ENCODE results near the gene YAP1. TPM values are rescaled to one million over a fixed set of nuclear protein-coding genes. Genes with fewer than 3 reads are reported as not detected.

YAP1 gene
- total and polyA plus RNA-seq, 2 experiments from 2014 or later: 20.6 to 111 TPM

GRCh38 chr11:102266099-102266498, 155.9 kb downstream of the YAP1 start:
- no peaks in the 10 kb centered on the region for H3K27me3 ChIP-seq
- no peaks in the 10 kb centered on the region for H3K9me2 ChIP-seq (replicated peaks; ENCODE audit: insufficient read depth)
- H4K20me1 ChIP-seq (ENCODE audit: insufficient read depth, poor library complexity, severe bottlenecking): no peaks in the 10 kb centered on the region
- TF ChIP-seq CTCF (IDR thresholded peaks at IDR 0.05; ENCODE audit: poor library complexity) (no peak), EZH2phosphoT487 (IDR thresholded peaks at IDR 0.05; ENCODE audit: low read depth, severe bottlenecking, unreplicated experiment) (no peak), EZH2 (IDR thresholded peaks at IDR 0.05; ENCODE audit: borderline replicate concordance) (no peak)
- no peak overlapping the region for H2AFZ ChIP-seq
- H3K4me3 ChIP-seq: no peak overlapping the region
- 74% methylated on average over 1 of the region's 1 CpG for WGBS (ENCODE audit: low lambda C conversion rate, missing lambda C conversion rate)
- no peak overlapping the region for H3K27ac ChIP-seq
- no peaks in the 10 kb centered on the region for H3K36me3 ChIP-seq (replicated peaks; ENCODE audit: insufficient read depth, low read depth)
- no peaks in the 10 kb centered on the region for H3K9me3 ChIP-seq (ENCODE audit: low read depth)
- H3K4me2 ChIP-seq: no peak overlapping the region
- peaks cover 18% of the 10 kb centered on the region for H3K4me1 ChIP-seq (ENCODE audit: insufficient read depth)
- no peaks in the 10 kb centered on the region for H3K79me2 ChIP-seq
- no peak for DNase-seq (ENCODE audit: low spot score)

GRCh38 chr11:102267609-102268008, 157.4 kb downstream of the YAP1 start:
- Histone ChIP-seq H3K27me3 (no peaks in the 10 kb centered on the region), H3K9me2 (replicated peaks; ENCODE audit: insufficient read depth) (no peaks in the 10 kb centered on the region), H3K36me3 (replicated peaks; ENCODE audit: insufficient read depth, low read depth) (no peaks in the 10 kb centered on the region), H3K79me2 (no peaks in the 10 kb centered on the region), H3K4me1 (ENCODE audit: insufficient read depth) (peaks cover 18% of the 10 kb centered on the region), H3K27ac (peak overlapping the region; percentile 60), H3K4me3 (no peak overlapping the region), H3K9me3 (ENCODE audit: low read depth) (no peaks in the 10 kb centered on the region), H3K4me2 (peak overlapping the region; percentile 67), H2AFZ (peak overlapping the region; percentile 46), H4K20me1 (ENCODE audit: insufficient read depth, poor library complexity, severe bottlenecking) (no peaks in the 10 kb centered on the region)
- WGBS (ENCODE audit: low lambda C conversion rate, missing lambda C conversion rate): 34% methylated on average over 5 of the region's 5 CpGs
- peak; percentile 51 for DNase-seq (ENCODE audit: low spot score)
- no peak for TF ChIP-seq EZH2 (IDR thresholded peaks at IDR 0.05; ENCODE audit: borderline replicate concordance)
- TF ChIP-seq CTCF (IDR thresholded peaks at IDR 0.05; ENCODE audit: poor library complexity): no peak
- no peak for TF ChIP-seq EZH2phosphoT487 (IDR thresholded peaks at IDR 0.05; ENCODE audit: low read depth, severe bottlenecking, unreplicated experiment)

- no peaks in the 10 kb centered on the region for H3K9me3 ChIP-seq (ENCODE audit: low read depth)
- TF ChIP-seq EZH2phosphoT487 (IDR thresholded peaks at IDR 0.05; ENCODE audit: low read depth, severe bottlenecking, unreplicated experiment): no peak
- TF ChIP-seq CTCF (IDR thresholded peaks at IDR 0.05; ENCODE audit: poor library complexity): peak; percentile 52
- no peak for TF ChIP-seq EZH2 (IDR thresholded peaks at IDR 0.05; ENCODE audit: borderline replicate concordance)
- no peaks in the 10 kb centered on the region for H4K20me1 ChIP-seq (ENCODE audit: insufficient read depth, poor library complexity, severe bottlenecking)
- no peak overlapping the region for H3K4me3 ChIP-seq
- no peaks in the 10 kb centered on the region for H3K79me2 ChIP-seq
- H3K27me3 ChIP-seq: no peaks in the 10 kb centered on the region
- no peaks in the 10 kb centered on the region for H3K36me3 ChIP-seq (replicated peaks; ENCODE audit: insufficient read depth, low read depth)
- H3K27ac ChIP-seq: peak overlapping the region; percentile 60
- 29% methylated on average over 37 of the region's 39 CpGs for WGBS (ENCODE audit: low lambda C conversion rate, missing lambda C conversion rate)
- H3K4me2 ChIP-seq: peak overlapping the region; percentile 67
- peak; percentile 95 for DNase-seq (ENCODE audit: low spot score)
- peaks cover 18% of the 10 kb centered on the region for H3K4me1 ChIP-seq (ENCODE audit: insufficient read depth)
- H3K9me2 ChIP-seq (replicated peaks; ENCODE audit: insufficient read depth): no peaks in the 10 kb centered on the region
- H2AFZ ChIP-seq: peak overlapping the region; percentile 69
Measured at GRCh38 chr11:102268083-102268984, 158.1 kb downstream of the YAP1 start.
